ENCODE data around the gene ORC2.
A peak's percentile ranks its signal among the peaks of the same experiment; 100 is the strongest.

ORC2 gene

GRCh38 chr2:200860092-200860795, 103.2 kb downstream of the ORC2 start:
- DNase-seq (ENCODE audit: low spot score) = peak; percentile 48
